IMR-90 (cell line): ENCODE measurements around the gene MYO1H.

ENCODE experiments used
- CEBPB ChIP-seq: IDR thresholded peaks from 2 replicates; pipeline ENCODE4 v1.6.1; 2012; ENCODE audit warnings: low read depth, low read length, improper control_type of control experiment
- ELK1 ChIP-seq: fragments of 150-350 bp; IDR thresholded peaks from 2 replicates; pipeline ENCODE4 v1.6.1; 2016; ENCODE audit warnings: low read depth, mild to moderate bottlenecking, low read length, moderate library complexity, borderline replicate concordance
- MAFK ChIP-seq: IDR thresholded peaks from 2 replicates; pipeline ENCODE4 v1.6.1; 2012; ENCODE audit warnings: low read depth, low read length, improper control_type of control experiment
- MAZ ChIP-seq: IDR thresholded peaks from 2 replicates; pipeline ENCODE4 v1.6.1; 2012; ENCODE audit warnings: low read depth, mild to moderate bottlenecking, low read length, improper control_type of control experiment, moderate library complexity, borderline replicate concordance
- MXI1 ChIP-seq: IDR thresholded peaks from 2 replicates; pipeline ENCODE4 v1.6.1; 2012; ENCODE audit warnings: low read depth, mild to moderate bottlenecking, low read length, moderate library complexity, borderline replicate concordance
- POLR2A ChIP-seq: IDR thresholded peaks from 2 replicates; pipeline ENCODE4 v1.6.1; 2012; ENCODE audit warnings: mild to moderate bottlenecking, low read depth, low read length
- RCOR1 ChIP-seq: IDR thresholded peaks from 2 replicates; pipeline ENCODE4 v1.6.1; 2012; ENCODE audit warnings: mild to moderate bottlenecking, low read length, improper control_type of control experiment; ENCODE audit not compliant: insufficient replicate concordance
- SMC3 ChIP-seq: fragments of 150-350 bp; IDR thresholded peaks from 2 replicates; pipeline ENCODE4 v1.6.1; 2016; ENCODE audit warnings: low read depth, mild to moderate bottlenecking, antibody characterized with exemption, low read length, moderate library complexity
- USF2 ChIP-seq: fragments of 150-350 bp; IDR thresholded peaks from 2 replicates; pipeline ENCODE4 v1.6.1; 2017; ENCODE audit warnings: mild to moderate bottlenecking, antibody characterized with exemption, low read length, low read depth
- TF ChIP-seq, protein P1 (sequence below): conservative IDR thresholded peaks from 2 replicates; pipeline ENCODE4 v1.5.1; 2012; ENCODE audit warnings: mild to moderate bottlenecking, low read depth, low read length, improper control_type of control experiment

DNA sequence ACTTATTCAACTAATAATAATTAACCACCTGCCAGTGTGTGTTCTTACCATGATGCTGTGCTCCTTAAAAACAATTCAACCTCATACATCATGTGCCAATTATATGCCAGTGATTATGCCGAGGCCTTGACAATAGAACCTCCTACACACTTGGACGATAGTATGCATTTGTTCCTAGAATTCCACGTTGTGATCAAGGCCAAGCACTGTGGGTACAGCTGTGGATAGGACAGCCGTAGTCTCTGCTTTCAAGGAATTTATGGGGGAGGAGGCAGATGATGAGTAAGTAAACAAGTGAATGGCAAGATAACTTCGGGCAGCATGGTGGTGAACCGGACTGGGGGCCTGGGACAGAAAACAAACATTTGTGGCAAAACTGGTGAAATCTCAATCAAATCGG is 18.0 kb upstream of the MYO1H start:
- TF ChIP-seq, protein P1, sequence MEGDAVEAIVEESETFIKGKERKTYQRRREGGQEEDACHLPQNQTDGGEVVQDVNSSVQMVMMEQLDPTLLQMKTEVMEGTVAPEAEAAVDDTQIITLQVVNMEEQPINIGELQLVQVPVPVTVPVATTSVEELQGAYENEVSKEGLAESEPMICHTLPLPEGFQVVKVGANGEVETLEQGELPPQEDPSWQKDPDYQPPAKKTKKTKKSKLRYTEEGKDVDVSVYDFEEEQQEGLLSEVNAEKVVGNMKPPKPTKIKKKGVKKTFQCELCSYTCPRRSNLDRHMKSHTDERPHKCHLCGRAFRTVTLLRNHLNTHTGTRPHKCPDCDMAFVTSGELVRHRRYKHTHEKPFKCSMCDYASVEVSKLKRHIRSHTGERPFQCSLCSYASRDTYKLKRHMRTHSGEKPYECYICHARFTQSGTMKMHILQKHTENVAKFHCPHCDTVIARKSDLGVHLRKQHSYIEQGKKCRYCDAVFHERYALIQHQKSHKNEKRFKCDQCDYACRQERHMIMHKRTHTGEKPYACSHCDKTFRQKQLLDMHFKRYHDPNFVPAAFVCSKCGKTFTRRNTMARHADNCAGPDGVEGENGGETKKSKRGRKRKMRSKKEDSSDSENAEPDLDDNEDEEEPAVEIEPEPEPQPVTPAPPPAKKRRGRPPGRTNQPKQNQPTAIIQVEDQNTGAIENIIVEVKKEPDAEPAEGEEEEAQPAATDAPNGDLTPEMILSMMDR: no peak
- TF ChIP-seq RCOR1 (no peak), USF2 (no peak), SMC3 (no peak), POLR2A (no peak), ELK1 (no peak), MXI1 (no peak), MAZ (no peak), MAFK (no peak), CEBPB (no peak)
